Left renal pelvis (tissue), 4 donors: ENCODE measurements around the gene SLC44A5. TPM values are rescaled to one million over a fixed set of nuclear protein-coding genes. Genes with fewer than 3 reads are reported as not detected.
"Not testable (repeated sequence)": the region's sequence is repeated elsewhere in the genome, so short reads cannot be mapped to it uniquely, and the experiment has no call there.

Source experiments
- DNase-seq, 4 donors: peaks; one replicate each; pipeline ENCODE4 v3.0.0-alpha.2; 2013; ENCODE audit warnings: low read depth in 4 of 4, low spot score in 3 of 4
- polyA plus RNA-seq, 4 donors: library from polyadenylated mRNA; unstranded; fragments of 120-200 nt; gene quantifications; one replicate each; pipeline ENCODE4 v1.2.1, GENCODE V29; 2013; ENCODE audit not compliant: insufficient read length in 4 of 4

SLC44A5 gene
- polyA plus RNA-seq, 4 donors = 3.7 to 17.0 (median 13.5) TPM

GRCh38 chr1:75593457-75593856 is 17.5 kb downstream of the SLC44A5 start:
- not testable (repeated sequence) for DNase-seq

- no peak for DNase-seq
These were observed 21.3 kb downstream of the SLC44A5 start for GRCh38 chr1:75589637-75590036.

GRCh38 chr1:75588779-75589475 is 22.0 kb downstream of the SLC44A5 start:
- DNase-seq = no peak

GRCh38 chr1:75587692-75588091 is 23.2 kb downstream of the SLC44A5 start:
- DNase-seq = no peak

GRCh38 chr1:75583282-75583681 is 27.6 kb downstream of the SLC44A5 start:
- DNase-seq = no peak

- no peak for DNase-seq
These were observed 28.1 kb downstream of the SLC44A5 start for GRCh38 chr1:75582725-75583261.

- no peak for DNase-seq
These were observed 31.9 kb downstream of the SLC44A5 start for GRCh38 chr1:75579046-75579445.

- no peak for DNase-seq
These were observed 35.1 kb downstream of the SLC44A5 start for GRCh38 chr1:75575837-75576236.

- DNase-seq = no peak
These were observed 43.7 kb downstream of the SLC44A5 start for GRCh38 chr1:75567191-75567590.

GRCh38 chr1:75559800-75560199 is 51.1 kb downstream of the SLC44A5 start:
- no peak for DNase-seq

GRCh38 chr1:75559136-75559535 is 51.8 kb downstream of the SLC44A5 start:
- DNase-seq = peak in 1 of 4 donors; percentile 21

- no peak for DNase-seq
These were observed 56.0 kb downstream of the SLC44A5 start for GRCh38 chr1:75554870-75555269.

GRCh38 chr1:75554181-75554580 is 56.7 kb downstream of the SLC44A5 start:
- DNase-seq = no peak

GRCh38 chr1:75550559-75550958 is 60.4 kb downstream of the SLC44A5 start:
- no peak for DNase-seq

- no peak for DNase-seq
These were observed 62.0 kb downstream of the SLC44A5 start for GRCh38 chr1:75548721-75549480.

- no peak for DNase-seq
These were observed 67.2 kb downstream of the SLC44A5 start for GRCh38 chr1:75543705-75544104.

GRCh38 chr1:75542818-75543570 is 67.9 kb downstream of the SLC44A5 start:
- no peak for DNase-seq

- DNase-seq = no peak
These were observed 71.4 kb downstream of the SLC44A5 start for GRCh38 chr1:75539230-75540116.

GRCh38 chr1:75533085-75533484 is 77.8 kb downstream of the SLC44A5 start:
- DNase-seq = no peak

- no peak for DNase-seq
These were observed 79.3 kb downstream of the SLC44A5 start for GRCh38 chr1:75531570-75531969.
